HEK293 (cell line): Measurements from ENCODE around the gene SPDYE16.
"Not testable (repeated sequence)": the region's sequence is repeated elsewhere in the genome, so short reads cannot be mapped to it uniquely, and the experiment has no call there.

Source experiments
- ATF2 ChIP-seq: fragments of 450-650 bp; formaldehyde crosslinking; IDR thresholded peaks from 2 replicates; pipeline ENCODE4 v1.5.1; 2016; ENCODE audit warnings: missing biosample characterization, missing genetic modification characterization, low read depth
- BCL11B ChIP-seq: fragments of 450-650 bp; formaldehyde crosslinking; IDR thresholded peaks from 2 replicates; pipeline ENCODE4 v1.5.1; 2016; ENCODE audit warnings: low read depth, missing biosample characterization, missing genetic modification characterization
- CTCF ChIP-seq: fragments of 450-650 bp; formaldehyde crosslinking; IDR thresholded peaks from 2 replicates; pipeline ENCODE4 v1.5.1; 2016; ENCODE audit warnings: missing biosample characterization, missing genetic modification characterization
- HOXA7 ChIP-seq: sonication (generic); formaldehyde crosslinking; IDR thresholded peaks from 2 replicates; pipeline ENCODE4 v1.8.1; 2022; ENCODE audit warnings: missing genetic modification reagents, borderline replicate concordance
- SP2 ChIP-seq: fragments of 450-650 bp; formaldehyde crosslinking; IDR thresholded peaks from 2 replicates; pipeline ENCODE4 v1.5.1; 2016; ENCODE audit warnings: missing biosample characterization, missing genetic modification characterization
- YY1 ChIP-seq: fragments of 450-650 bp; formaldehyde crosslinking; IDR thresholded peaks from 2 replicates; pipeline ENCODE4 v1.5.1; 2018; ENCODE audit warnings: missing biosample characterization, missing genetic modification characterization
- ZBTB21 ChIP-seq: fragments of 450-650 bp; formaldehyde crosslinking; IDR thresholded peaks from 2 replicates; pipeline ENCODE4 v1.5.1; 2017; ENCODE audit warnings: missing biosample characterization, missing genetic modification characterization
- ZBTB44 ChIP-seq: fragments of 450-650 bp; IDR thresholded peaks from 2 replicates; pipeline ENCODE4 v1.5.1; 2018; ENCODE audit warnings: missing biosample characterization, mild to moderate bottlenecking, missing genetic modification characterization
- ZNF274 ChIP-seq, 2 experiments: fragments of 200-500 bp in 1 of 2; fragments of 450-650 bp in 1 of 2; sonication (Bioruptor generic) in 1 of 2; formaldehyde crosslinking in 1 of 2; IDR thresholded peaks; 2 replicates each; pipeline versions ENCODE4 v1.5.1 to v1.6.1; 2014 to 2016; ENCODE audit warnings: borderline replicate concordance in 1 of 2, inconsistent platforms in 1 of 2, low read length in 1 of 2, missing biosample characterization in 1 of 2, missing genetic modification characterization in 1 of 2
- ZNF501 ChIP-seq: fragments of 450-650 bp; formaldehyde crosslinking; IDR thresholded peaks from 2 replicates; pipeline ENCODE4 v1.5.1; 2016; ENCODE audit warnings: missing biosample characterization, missing genetic modification characterization
- ZNF639 ChIP-seq: fragments of 450-650 bp; formaldehyde crosslinking; IDR thresholded peaks from 2 replicates; pipeline ENCODE4 v1.5.1; 2016; ENCODE audit warnings: missing biosample characterization, missing genetic modification characterization
- ZNF704 ChIP-seq: fragments of 450-650 bp; formaldehyde crosslinking; IDR thresholded peaks from 2 replicates; pipeline ENCODE4 v1.5.1; 2016; ENCODE audit warnings: missing biosample characterization, missing genetic modification characterization

GRCh38 chr7:76560157-76560556, 17.1 kb upstream of the SPDYE16 start:
- not testable (repeated sequence) for TF ChIP-seq CTCF; ATF2 (tag by site-specific recombination); BCL11B; YY1; ZNF639; ZBTB21 (tag by site-specific recombination); ZNF704 (tag by site-specific recombination); ZNF274 (IDR thresholded peaks at IDR 0.05; ENCODE audit: low read length); ZNF274 (tag by site-specific recombination; IDR thresholded peaks at IDR 0.05; ENCODE audit: borderline replicate concordance); SP2 (tag by site-specific recombination); ZNF501 (tag by site-specific recombination); ZBTB44 (tag by site-specific recombination); HOXA7 (CRISPR knock-in tag)
